HG03108 (cell line): ENCODE results near the gene TCP1.
"Not testable (repeated sequence)": the region's sequence is repeated elsewhere in the genome, so short reads cannot be mapped to it uniquely, and the experiment has no call there.

Experiments
- ATAC-seq: cut with Tn5 transposase; IDR thresholded peaks from one replicate; pipeline ENCODE4 v1.9.1; 2021; ENCODE audit warnings: moderate library complexity; ENCODE audit not compliant: unreplicated experiment

The TCP1 gene

DNA sequence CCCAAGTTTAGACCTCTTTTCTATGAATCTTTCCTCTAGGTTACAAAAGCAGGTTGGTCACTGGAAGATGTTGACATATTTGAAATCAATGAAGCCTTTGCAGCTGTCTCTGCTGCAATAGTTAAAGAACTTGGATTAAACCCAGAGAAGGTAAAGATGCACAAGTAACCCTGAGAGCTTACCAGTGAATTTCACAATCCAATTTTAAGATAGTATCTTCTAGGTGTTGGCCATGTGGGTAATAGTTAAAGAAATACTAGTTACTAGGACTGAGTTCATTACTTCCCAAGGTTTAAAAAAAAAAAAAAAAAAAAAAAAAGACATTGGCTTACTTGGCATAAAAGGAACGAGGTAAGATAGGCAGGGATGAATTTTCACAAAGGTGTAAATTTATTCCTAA, 11.3 kb downstream of the TCP1 start:
- ATAC-seq, result no peak

DNA sequence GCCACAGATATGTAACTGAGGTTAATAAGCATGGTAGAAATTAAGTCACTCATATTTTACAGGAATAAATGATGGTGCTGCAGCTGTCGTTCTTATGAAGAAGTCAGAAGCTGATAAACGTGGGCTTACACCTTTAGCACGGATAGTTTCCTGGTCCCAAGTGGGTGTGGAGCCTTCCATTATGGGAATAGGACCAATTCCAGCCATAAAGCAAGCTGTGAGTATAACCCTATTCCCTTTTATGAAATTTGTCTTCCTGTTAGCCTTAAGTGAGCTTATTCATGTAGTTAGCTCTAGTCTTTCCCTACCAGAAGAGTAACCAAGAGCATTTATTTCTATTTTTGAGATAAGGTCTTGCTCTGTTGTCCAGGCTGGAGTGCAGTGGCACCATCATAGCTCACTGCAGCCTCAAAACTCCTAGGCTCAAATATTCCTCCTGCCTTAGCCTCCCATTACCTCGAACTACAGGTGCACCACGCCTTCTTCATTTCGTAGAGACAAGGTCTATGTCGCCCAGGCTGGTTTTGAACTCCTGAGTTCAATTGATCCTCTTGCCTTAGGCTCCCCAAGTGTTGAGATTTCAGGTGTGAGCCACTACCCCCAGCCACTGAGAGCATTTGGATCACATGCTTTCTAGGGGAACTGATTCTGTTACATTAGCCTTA, 12.0 kb downstream of the TCP1 start:
- ATAC-seq, result no peak

DNA sequence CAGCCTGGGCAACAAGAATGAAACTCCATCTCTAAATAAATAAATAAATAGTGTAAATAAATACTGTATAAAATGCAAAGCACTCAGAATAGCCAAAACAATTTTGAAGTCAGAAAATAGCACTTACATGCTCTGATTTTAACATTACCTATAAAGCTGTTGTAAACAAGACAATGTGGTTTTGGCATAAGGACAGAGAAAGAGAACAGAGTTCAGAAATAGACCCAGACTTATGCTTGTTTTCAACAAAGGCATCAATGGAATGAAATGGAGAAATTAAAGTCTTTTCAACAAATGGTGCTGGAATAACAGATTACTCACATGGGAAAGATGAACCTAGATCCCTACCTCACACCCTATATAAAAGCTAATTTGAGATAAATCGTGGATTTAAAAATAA, 17.2 kb downstream of the TCP1 start:
- ATAC-seq, result no peak

GRCh38 chr6:159769470-159769869, 19.9 kb downstream of the TCP1 start:
- ATAC-seq, result no peak

DNA sequence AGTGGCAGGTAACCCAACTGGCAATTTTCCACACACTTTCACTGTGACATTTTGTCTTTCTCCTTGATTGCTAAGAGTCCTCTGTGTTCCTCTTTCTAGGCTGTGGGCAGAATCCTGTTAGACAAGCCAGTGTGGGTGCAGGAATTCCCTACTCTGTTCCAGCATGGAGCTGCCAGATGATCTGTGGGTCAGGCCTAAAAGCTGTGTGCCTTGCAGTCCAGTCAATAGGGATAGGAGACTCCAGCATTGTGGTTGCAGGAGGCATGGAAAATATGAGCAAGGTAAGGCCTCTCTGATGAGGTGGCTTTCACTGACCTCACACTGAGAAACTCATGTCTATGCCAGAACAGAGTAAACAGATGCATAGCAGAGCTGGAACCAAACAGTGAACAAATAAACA, 22.5 kb downstream of the TCP1 start:
- ATAC-seq, result no peak

- ATAC-seq, result peak; percentile 2
These were observed 26.6 kb downstream of the TCP1 start for GRCh38 chr6:159762681-159763293.

DNA sequence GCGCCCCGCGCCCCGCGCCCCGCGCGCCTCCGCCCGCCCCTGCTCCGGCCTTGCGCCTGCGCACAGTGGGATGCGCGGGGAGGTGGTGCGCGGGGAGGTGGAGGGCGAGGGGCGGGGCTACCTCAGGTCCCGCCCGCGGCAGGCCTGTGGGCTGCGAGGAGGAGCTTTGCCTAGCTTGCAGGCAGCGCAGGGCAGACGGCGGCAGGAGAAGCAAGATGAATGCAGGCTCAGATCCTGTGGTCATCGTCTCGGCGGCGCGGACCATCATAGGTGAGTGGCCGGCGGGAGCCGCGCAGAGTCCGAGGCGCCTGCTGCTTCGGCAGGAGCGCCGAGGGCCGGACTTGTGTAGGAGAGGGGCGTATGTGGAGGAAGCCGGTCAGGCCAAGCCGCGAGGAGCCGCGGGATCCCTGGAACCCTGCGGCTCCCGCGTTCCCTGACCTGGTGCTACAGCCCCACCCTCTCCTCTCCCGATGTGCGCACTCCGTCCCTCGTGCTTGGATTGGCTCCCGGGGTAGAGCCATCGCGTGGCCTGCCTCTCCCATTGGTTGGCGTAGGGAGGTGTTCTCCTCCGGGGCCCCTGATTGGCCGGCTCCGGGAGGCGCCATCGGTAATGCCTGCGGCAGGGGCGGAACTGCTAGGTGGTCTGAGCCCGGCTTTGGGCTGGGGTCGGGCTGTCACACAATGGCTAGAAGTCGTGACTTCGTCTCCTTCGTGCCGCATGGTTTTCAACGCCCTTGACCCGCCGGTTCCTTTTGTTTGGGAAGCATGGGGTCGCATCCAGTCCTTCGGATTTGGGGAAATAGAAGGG, 27.3 kb downstream of the TCP1 start, which contains the start of gene ACAT2:
Gene ACAT2 (plus strand): TSS at position 173 of the 808 bp plus-strand sequence. CDS start 43 bp downstream, at position 216.
- ATAC-seq, result peak; percentile 97

- no peak for ATAC-seq
These were observed 28.1 kb downstream of the TCP1 start for GRCh38 chr6:159761129-159761872.

DNA sequence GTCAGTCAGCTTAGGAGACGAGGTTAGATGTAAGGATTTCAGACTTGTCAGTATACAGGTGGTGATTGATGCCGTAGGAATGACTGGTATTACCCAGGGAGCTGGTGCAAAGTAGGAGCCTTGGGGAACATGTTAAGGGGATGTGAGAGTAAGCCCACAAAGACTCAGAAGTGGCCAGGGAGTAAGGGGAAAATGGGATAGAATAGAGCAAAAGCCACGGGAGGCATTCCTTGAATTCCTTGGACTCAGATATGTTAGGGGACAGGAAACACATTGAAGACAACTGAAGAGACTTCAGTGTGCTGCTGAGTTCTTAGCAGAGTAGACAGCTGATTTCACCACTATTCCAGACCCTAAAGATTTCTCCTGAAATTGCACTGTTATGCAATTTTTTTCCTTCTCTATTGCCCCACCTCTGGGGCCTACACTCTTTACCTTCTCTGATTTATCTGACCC, 28.8 kb downstream of the TCP1 start:
- ATAC-seq, result no peak

- ATAC-seq, result no peak
These were observed 29.8 kb downstream of the TCP1 start for GRCh38 chr6:159759645-159760044.

DNA sequence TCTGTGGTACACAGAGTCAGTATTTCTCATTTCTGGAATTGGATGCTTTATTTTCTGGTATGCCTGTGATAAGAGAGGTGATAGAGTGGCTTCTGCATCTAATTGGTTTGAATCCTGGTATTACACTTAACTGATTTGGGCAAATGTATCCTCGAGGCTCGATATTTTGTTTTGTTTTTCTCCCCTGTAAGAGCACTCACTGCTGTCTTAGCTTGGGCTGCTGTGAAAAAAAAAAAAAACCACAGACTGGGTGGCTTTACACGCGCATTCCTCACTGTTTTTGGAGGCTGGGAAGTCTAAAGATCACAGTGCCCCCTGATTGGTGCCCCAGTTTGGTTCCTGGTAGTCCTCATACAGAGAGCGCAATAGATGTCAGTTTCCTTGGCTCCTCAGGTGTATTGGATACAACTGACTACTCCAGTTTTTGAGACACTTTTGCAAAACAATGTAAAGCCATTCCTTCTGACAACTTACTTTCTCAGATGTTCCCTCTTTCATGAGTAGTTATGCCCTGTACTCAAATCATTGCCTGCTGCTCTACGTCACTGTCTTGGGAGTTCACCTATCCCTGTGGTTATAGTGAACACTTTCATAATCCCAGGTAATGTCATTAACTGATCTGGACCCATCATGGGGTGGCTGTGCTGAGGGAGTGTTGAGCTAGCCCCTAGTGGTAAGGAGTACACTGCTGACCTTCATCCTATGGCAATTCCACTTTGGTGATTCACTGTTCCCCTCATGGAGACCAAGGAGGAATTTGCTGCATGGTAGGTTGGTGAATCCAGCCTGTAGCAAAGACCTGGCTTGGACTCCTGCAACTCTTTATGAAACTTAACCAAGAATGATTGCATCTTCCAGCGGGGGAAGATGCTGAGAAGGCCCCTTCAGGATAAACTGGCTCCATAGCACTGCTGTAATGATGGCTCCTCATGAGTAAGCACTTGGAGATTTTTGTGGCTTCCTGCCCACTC, 31.1 kb downstream of the TCP1 start:
- no peak for ATAC-seq

GRCh38 chr6:159756508-159756907, 32.9 kb downstream of the TCP1 start:
- ATAC-seq, result no peak

DNA sequence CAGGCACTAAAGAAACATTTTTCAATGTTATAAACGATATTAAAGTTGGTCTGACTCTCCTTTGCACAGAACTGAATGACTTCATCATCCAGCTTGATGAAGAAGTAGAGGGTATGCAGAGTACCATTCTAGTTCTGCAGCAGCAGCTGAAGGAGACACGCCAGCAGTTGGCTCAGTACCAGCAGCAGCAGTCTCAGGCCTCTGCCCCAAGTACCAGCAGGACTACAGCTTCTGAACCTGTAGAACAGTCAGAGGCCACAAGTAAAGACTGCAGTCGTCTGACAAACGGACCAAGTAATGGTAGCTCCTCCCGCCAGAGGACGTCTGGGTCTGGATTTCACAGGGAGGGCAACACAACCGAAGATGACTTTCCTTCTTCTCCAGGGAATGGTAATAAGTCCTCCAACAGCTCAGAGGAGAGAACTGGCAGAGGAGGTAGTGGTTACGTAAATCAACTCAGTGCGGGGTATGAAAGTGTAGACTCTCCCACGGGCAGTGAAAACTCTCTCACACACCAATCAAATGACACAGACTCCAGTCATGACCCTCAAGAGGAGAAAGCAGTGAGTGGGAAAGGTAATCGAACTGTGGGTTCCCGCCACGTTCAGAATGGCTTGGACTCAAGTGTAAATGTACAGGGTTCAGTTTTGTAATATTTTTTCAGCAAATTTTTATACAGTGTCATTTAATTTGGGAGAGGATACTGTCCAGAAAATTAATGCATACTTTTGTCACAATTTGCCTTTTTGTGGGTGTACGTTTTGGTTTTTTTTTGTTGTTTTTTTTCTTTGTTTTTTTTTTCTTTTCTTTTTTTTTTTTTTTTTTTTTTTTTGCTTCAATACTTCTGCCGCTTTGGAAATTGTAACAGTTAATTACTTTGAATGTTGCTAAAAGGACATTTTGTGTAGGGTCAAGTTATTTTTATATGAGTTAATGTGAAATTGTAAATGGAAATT, 34.2 kb downstream of the TCP1 start:
- ATAC-seq, result no peak

DNA sequence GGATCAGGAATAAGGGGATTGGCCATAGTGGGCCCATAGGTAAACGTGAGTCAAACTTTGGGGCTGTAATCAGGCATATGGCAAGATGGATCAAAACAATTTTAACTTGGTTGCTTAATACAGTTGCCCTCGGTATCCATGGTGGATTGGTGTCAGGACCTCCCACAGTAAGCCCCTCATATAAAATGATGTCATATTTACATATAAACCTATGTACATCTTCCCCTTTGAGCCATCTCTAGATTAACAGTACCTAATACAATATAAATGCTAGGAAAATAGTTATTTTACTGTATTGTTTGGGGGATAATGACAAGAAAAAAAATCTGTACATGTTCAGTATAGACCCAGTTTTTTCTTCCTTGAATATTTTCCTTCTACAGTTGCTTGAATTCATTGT, 35.0 kb downstream of the TCP1 start:
- ATAC-seq, result no peak

- ATAC-seq, result no peak
These were observed 36.1 kb downstream of the TCP1 start for GRCh38 chr6:159753081-159753872.

DNA sequence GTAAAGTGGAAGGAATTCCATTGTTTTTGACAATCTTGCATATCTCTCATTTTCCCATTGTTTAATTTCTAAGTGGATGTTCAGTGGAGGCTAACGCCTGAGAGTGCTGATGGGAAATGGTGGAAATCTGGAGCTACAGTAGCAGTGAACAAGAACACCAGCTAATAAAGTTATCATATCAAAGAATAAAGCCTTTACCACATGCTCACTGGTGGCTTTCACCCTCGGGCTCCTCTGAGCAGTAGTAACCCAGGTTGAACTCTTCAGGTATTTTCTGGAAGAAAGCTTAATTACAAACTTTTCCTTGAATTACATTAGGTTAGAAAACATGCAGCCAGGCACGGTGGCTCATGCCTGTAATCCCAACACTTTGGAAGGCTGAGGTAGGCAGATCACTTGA, 38.0 kb downstream of the TCP1 start:
- ATAC-seq, result no peak

- ATAC-seq, result not testable (repeated sequence)
These were observed 41.3 kb downstream of the TCP1 start for GRCh38 chr6:159748127-159748526.

- ATAC-seq, result no peak
These were observed 42.6 kb downstream of the TCP1 start for GRCh38 chr6:159746759-159747158.
